ENCODE measurements around the gene KCNS1. TPM values are rescaled to one million over a fixed set of nuclear protein-coding genes. Genes with fewer than 3 reads are reported as not detected.

KCNS1 gene
- total RNA-seq, 1 experiment from 2014 or later, result 1.2 TPM

- TF ChIP-seq ERG (CRISPR knock-in tag; IDR thresholded peaks at IDR 0.05) (no peak), USF2 (CRISPR knock-in tag; IDR thresholded peaks at IDR 0.05) (no peak), SP1 (CRISPR knock-in tag; conservative IDR thresholded peaks at IDR 0.05) (no peak), NR3C1 (CRISPR knock-in tag; conservative IDR thresholded peaks at IDR 0.05; ENCODE audit: low read depth) (no peak)
Measured at GRCh38 chr20:45069261-45069660, 31.7 kb downstream of the KCNS1 start (continued).

GRCh38 chr20:45067558-45067957 lies 33.4 kb downstream of the KCNS1 start:
- CTCF ChIA-PET, result interaction anchor here (1.5 kb wide), 1 partner anchor 45 kb away, joined by 3 read pairs; no protein-coding TSS in a partner anchor
- Mint-ChIP-seq H3K27ac (no peak overlapping the region), H3K36me3 (peaks cover 4% of the 10 kb centered on the region; the same call in 1 of the 2 replicates), H3K27me3 (ENCODE audit: low read depth) (no peaks in the 10 kb centered on the region), H3K4me1 (peaks cover 5% of the 10 kb centered on the region), H3K4me3 (no peak overlapping the region), H3K9me3 (peaks cover 4% of the 10 kb centered on the region; the same call in 1 of the 2 replicates)
- DNase-seq (ENCODE audit: low spot score), result no peak
- TF ChIP-seq TCF7 (CRISPR knock-in tag; IDR thresholded peaks at IDR 0.05; ENCODE audit: low read depth) (no peak), ZMAT4 (CRISPR knock-in tag; IDR thresholded peaks at IDR 0.05) (no peak), ZNF138 (CRISPR knock-in tag; conservative IDR thresholded peaks at IDR 0.05) (no peak), ZNF263 (CRISPR knock-in tag; IDR thresholded peaks at IDR 0.05; ENCODE audit: low read depth) (no peak), CDX4 (CRISPR knock-in tag; IDR thresholded peaks at IDR 0.05; ENCODE audit: borderline replicate concordance) (no peak), CTCF (IDR thresholded peaks at IDR 0.05) (no peak), ATF2 (CRISPR knock-in tag; IDR thresholded peaks at IDR 0.05; ENCODE audit: borderline replicate concordance, low read depth) (no peak), TP53 (CRISPR knock-in tag; IDR thresholded peaks at IDR 0.05) (no peak)
- POLR2A ChIA-PET, result no interaction called here
- ATAC-seq, result no peak

GRCh38 chr20:45067087-45067486 lies 33.8 kb downstream of the KCNS1 start:
- Mint-ChIP-seq H3K4me3 (no peak overlapping the region), H3K27me3 (ENCODE audit: low read depth) (no peaks in the 10 kb centered on the region), H3K36me3 (peaks cover 7% of the 10 kb centered on the region), H3K9me3 (peaks cover 4% of the 10 kb centered on the region; the same call in 1 of the 2 replicates), H3K27ac (no peak overlapping the region), H3K4me1 (peaks cover 5% of the 10 kb centered on the region)
- POLR2A ChIA-PET, result no interaction called here
- DNase-seq (ENCODE audit: low spot score) (no peak), ATAC-seq (no peak)
- CTCF ChIA-PET, result interaction anchor here (1.5 kb wide), 1 partner anchor 45 kb away, joined by 3 read pairs; no protein-coding TSS in a partner anchor
- no peak for TF ChIP-seq TEAD4 (CRISPR knock-in tag; IDR thresholded peaks at IDR 0.05)
- no peak for TF ChIP-seq CBFB (CRISPR knock-in tag; IDR thresholded peaks at IDR 0.05; ENCODE audit: low read depth)
- TF ChIP-seq AFF4 (CRISPR knock-in tag; IDR thresholded peaks at IDR 0.05; ENCODE audit: borderline replicate concordance), result no peak
- TF ChIP-seq CREB1 (CRISPR knock-in tag; IDR thresholded peaks at IDR 0.05), result no peak
- no peak for TF ChIP-seq ERG (CRISPR knock-in tag; IDR thresholded peaks at IDR 0.05)
- TF ChIP-seq ZNF232 (CRISPR knock-in tag; IDR thresholded peaks at IDR 0.05), result no peak
- no peak for TF ChIP-seq SMAD3 (CRISPR knock-in tag; IDR thresholded peaks at IDR 0.05; ENCODE audit: borderline replicate concordance)
- TF ChIP-seq ELF4 (CRISPR knock-in tag; IDR thresholded peaks at IDR 0.05; ENCODE audit: low read depth), result no peak

Data from WTC11 (cell line).